Activated CD4-positive, alpha-beta T cell treated with anti-CD3 and anti-CD28 coated beads for 36 hours (primary cell): ENCODE measurements around the gene OGFOD3. TPM values are rescaled to one million over a fixed set of nuclear protein-coding genes. Genes with fewer than 3 reads are reported as not detected.
"Not testable (repeated sequence)": the region's sequence is repeated elsewhere in the genome, so short reads cannot be mapped to it uniquely, and the experiment has no call there.

Source experiments
- ATAC-seq: fragments of 200-7000 bp; cut with Tn5 transposase; one replicate; pipeline ENCODE4 v1.10.0; 2021; ENCODE audit warnings: mild to moderate bottlenecking, moderate library complexity
- CTCF ChIA-PET: fragments of 350-600 bp; sonication (Branson Sonifier 250); formaldehyde crosslinking; loops from one replicate; lab custom pipeline; 2021; ENCODE audit warnings: antibody characterized with exemption; lab: Charles Lee
- POLR2A ChIA-PET: fragments of 350-600 bp; sonication (Branson Sonifier 250); formaldehyde crosslinking; loops from one replicate; lab custom pipeline; 2021; ENCODE audit warnings: antibody characterized with exemption, inconsistent platforms; lab: Charles Lee
- DNase-seq: peaks from one replicate; pipeline ENCODE4 v3.0.0-alpha.2; 2020
- H3K27ac Mint-ChIP-seq: one replicate; pipeline ENCODE4 v1.8.0; 2021; ENCODE audit warnings: mixed read lengths
- H3K27me3 Mint-ChIP-seq: one replicate; pipeline ENCODE4 v1.8.0; 2021; ENCODE audit warnings: mixed read lengths
- H3K36me3 Mint-ChIP-seq: one replicate; pipeline ENCODE4 v1.8.0; 2021; ENCODE audit warnings: low read depth, mixed read lengths
- H3K4me1 Mint-ChIP-seq: one replicate; pipeline ENCODE4 v1.8.0; 2021; ENCODE audit warnings: mixed read lengths
- H3K4me3 Mint-ChIP-seq: one replicate; pipeline ENCODE4 v1.8.0; 2021; ENCODE audit warnings: mild to moderate bottlenecking, moderate library complexity, mixed read lengths
- H3K9me3 Mint-ChIP-seq: one replicate; pipeline ENCODE4 v1.8.0; 2021; ENCODE audit warnings: low read depth, mixed read lengths
- intact Hi-C, 2 experiments: fragments of 100-400 bp; cut with DNase I in 1 of 2; cut with micrococcal nuclease in 1 of 2; formaldehyde crosslinking; loops; one replicate each; pipeline versions ENCODE4 v1.14.2 to v1.15.1; 2022 to 2024; cut with DNase I, micrococcal nuclease
- total RNA-seq, 2 experiments: library from RNA; stranded (reverse); gene quantifications; one replicate each; pipeline ENCODE4 v1.2.3, GENCODE V29; 2021

The OGFOD3 gene, protein sequence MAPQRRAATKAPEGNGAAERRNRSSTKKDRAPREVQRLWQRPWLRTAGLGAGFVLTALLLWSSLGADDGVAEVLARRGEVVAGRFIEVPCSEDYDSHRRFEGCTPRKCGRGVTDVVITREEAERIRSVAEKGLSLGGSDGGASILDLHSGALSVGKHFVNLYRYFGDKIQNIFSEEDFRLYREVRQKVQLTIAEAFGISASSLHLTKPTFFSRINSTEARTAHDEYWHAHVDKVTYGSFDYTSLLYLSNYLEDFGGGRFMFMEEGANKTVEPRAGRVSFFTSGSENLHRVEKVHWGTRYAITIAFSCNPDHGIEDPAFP
- 10 to 100 TPM; 20.0 to 22.3 TPM for total RNA-seq

DNA sequence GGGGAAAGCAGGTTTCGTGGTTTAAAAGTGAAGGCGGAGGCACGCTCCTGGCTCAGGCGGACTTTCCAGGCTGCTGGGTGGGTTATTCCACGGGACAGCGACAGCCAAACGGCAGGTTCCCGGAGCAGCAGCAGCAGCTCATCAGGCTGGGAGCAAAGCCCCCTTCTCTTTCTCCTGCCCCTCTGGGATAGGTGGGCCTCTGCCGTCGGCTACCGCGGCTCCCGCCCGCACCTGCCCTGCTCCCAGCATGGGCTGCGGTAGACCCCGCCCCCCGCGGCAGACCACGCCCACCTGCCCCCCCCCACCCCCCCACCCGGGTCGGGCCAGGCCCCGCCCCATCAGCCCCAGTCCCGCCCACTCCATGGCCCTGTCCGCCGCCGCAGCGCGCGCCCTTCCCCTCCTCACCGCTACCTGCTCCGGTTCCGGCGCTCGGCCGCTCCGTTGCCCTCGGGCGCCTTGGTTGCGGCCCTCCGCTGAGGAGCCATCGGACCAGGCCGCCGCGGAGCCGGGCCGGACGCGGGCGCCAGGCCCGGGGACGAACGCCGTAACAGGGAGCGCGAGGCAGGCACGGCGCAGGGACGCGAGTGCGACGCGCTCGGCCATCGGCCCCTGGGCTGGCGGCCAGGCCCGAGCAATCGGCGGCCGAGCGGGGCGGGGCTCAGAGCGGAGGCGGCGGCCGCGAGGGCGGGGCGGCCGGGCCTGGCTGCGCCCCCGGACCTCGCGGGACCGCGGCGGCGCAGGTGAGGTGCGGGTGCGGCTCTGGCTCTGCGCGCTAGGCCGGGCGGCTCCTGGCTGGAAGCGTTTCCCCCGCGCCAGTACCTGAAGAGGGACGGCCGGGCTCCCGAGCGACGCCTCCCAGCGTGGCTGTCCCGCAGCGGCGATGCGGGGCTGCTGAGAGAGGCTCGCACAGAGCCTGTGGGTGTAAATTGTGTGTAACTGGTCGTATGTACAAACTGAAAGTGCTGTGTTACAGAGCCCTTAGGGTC, at the start of gene OGFOD3, which contains the start of gene HEXD:
TSS of gene OGFOD3 (minus strand) at position 586 of the 986 bp plus-strand sequence. CDS start at position 485, 101 bp downstream.
TSS of gene HEXD (plus strand) at position 347 of the 986 bp plus-strand sequence. CDS start 1,453 bp downstream, outside the sequence.
- ChIA-PET POLR2A (interaction anchor here (0.6 to 0.7 kb wide), 2 partner anchors 77 to 177 kb away, joined by 3 read pairs; no protein-coding TSS in a partner anchor), CTCF (interaction anchor here (0.9 to 1.6 kb wide), 9 partner anchors 8 to 212 kb away, joined by 3 to 8 read pairs (median 4); no protein-coding TSS in a partner anchor)
- H3K9me3 Mint-ChIP-seq: peaks cover 2% of the 10 kb centered on the region
- H3K4me1 Mint-ChIP-seq: peaks cover 21% of the 10 kb centered on the region
- peak; percentile 88 for ATAC-seq
- no peaks in the 10 kb centered on the region for H3K27me3 Mint-ChIP-seq
- H3K36me3 Mint-ChIP-seq: peaks cover 32% of the 10 kb centered on the region
- intact Hi-C loops: loop anchor here (1.0 to 10.0 kb wide), 14 partner anchors 32 to 395 kb away; partner anchors contain the start of genes CYBC1 (in 2 of the 2), CENPX (in 1 of the 2), CSNK1D (in 1 of the 2) and DCXR (in 1 of the 2)
- DNase-seq: peak; percentile 91
- peak within 1 kb of the TSS; percentile 73 for H3K4me3 Mint-ChIP-seq
- H3K27ac Mint-ChIP-seq: peak within 1 kb of the TSS; percentile 42

DNA sequence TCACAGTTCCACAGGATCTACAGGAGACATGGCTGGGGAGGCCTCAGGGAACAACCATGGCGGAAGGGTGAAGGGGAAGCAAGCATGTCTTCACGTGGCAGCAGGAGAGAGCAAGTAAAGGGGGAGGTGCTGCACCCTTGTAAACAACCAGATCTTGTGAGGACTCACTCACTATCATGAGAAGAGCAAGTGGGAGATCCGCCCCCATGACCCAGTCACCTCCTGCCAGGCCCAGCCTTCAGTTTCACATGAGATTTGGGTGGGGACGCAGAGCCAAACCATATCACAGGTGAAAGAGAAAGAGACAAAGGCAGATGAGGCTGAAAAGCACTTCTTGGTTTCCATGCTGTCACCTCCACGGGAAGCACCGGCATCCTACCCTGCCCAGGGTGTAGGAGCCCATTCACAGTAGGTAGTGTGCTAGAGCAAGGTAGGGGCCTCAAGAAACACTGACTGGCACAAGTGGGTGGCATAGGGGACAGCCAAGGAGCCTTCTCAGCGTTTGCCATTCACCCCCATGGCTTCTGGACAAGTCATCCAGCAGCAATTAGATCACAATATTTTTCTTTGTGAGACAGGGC, 46.7 kb upstream of the OGFOD3 start:
- Mint-ChIP-seq H3K27ac (no peak overlapping the region), H3K36me3 (peaks cover 64% of the 10 kb centered on the region), H3K4me3 (no peak overlapping the region), H3K27me3 (no peaks in the 10 kb centered on the region), H3K4me1 (peaks cover 16% of the 10 kb centered on the region), H3K9me3 (no peaks in the 10 kb centered on the region)
- DNase-seq: peak; percentile 53
- ChIA-PET CTCF (interaction anchor here (0.6 kb wide), 1 partner anchor 26 kb away, joined by 3 read pairs; no protein-coding TSS in a partner anchor), POLR2A (no interaction called here)
- intact Hi-C loops: no loop called here
- peak; percentile 71 for ATAC-seq

- H3K36me3 Mint-ChIP-seq: peaks cover 66% of the 10 kb centered on the region
- H3K27me3 Mint-ChIP-seq: no peaks in the 10 kb centered on the region
- intact Hi-C loops: no loop called here
- DNase-seq: no peak
- ChIA-PET POLR2A (no interaction called here), CTCF (interaction anchor here (0.6 kb wide), 1 partner anchor 26 kb away, joined by 3 read pairs; no protein-coding TSS in a partner anchor)
- H3K4me3 Mint-ChIP-seq: no peak overlapping the region
- H3K4me1 Mint-ChIP-seq: peaks cover 19% of the 10 kb centered on the region
- no peak overlapping the region for H3K27ac Mint-ChIP-seq
- no peaks in the 10 kb centered on the region for H3K9me3 Mint-ChIP-seq
- ATAC-seq: no peak
These were observed 46.2 kb upstream of the OGFOD3 start for GRCh38 chr17:82464567-82464929.

DNA sequence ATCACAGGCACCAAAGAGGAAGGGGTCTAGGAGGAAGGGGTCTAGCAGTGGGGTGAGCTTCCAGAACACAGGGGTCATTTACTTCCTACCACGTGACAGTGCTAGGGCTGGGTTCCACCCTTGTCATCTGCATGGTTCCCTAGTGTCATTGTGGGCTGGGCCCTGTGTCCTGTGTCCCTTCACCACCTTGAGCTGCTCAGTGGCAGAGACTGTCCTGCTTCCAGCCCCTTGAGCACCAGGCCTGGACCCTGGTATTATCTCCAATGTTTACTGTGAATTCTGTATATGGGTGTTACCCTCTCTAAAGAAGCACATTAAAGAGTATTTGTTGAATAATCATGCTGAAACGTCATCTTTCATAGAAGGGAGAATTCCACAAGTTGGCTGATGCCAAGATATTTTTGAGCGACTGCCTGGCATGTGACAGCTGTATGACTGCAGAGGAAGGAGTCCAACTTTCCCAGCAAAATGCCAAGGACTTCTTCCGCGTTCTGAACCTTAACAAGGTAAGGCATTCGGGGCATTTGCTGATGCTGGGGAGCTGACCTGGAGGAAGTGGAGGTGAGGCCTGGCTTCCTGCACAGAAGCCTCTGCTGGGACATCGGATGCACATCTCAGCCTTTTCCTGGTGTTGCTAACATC, 45.7 kb upstream of the OGFOD3 start:
- no peak for DNase-seq
- H3K27me3 Mint-ChIP-seq: no peaks in the 10 kb centered on the region
- H3K27ac Mint-ChIP-seq: peak overlapping the region; percentile 51
- no peaks in the 10 kb centered on the region for H3K9me3 Mint-ChIP-seq
- peaks cover 22% of the 10 kb centered on the region for H3K4me1 Mint-ChIP-seq
- CTCF ChIA-PET: no interaction called here
- POLR2A ChIA-PET: no interaction called here
- no peak overlapping the region for H3K4me3 Mint-ChIP-seq
- intact Hi-C loops: no loop called here
- ATAC-seq: no peak
- H3K36me3 Mint-ChIP-seq: peaks cover 62% of the 10 kb centered on the region

DNA sequence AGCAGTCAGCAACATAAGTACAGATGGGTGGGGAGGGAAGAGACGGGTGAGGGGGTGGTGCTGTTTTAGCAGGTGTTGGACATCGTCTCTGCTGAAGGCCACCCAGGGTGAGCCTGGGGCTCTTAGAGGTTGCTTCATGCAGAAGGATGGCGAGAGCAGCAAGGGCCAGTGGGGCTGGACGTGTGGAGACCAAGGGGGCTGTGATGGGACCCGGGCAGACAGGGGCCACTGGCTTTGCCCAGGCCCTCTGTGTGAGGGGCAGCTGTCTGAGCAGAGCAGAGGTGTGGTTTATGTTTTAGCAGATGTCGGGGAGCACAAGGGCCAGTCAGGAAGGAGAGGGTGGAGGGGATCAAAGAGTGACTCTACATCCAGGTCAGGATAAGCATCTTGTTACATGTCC, 45.0 kb upstream of the OGFOD3 start:
- no peak overlapping the region for H3K4me3 Mint-ChIP-seq
- peaks cover 57% of the 10 kb centered on the region for H3K36me3 Mint-ChIP-seq
- ATAC-seq (no peak), DNase-seq (no peak)
- CTCF ChIA-PET: interaction anchor here (1.4 kb wide), 1 partner anchor 40 kb away, joined by 3 read pairs; no protein-coding TSS in a partner anchor
- intact Hi-C loops: no loop called here
- POLR2A ChIA-PET: no interaction called here
- H3K27ac Mint-ChIP-seq: peak overlapping the region; percentile 51
- peaks cover 19% of the 10 kb centered on the region for H3K4me1 Mint-ChIP-seq
- no peaks in the 10 kb centered on the region for H3K9me3 Mint-ChIP-seq
- no peaks in the 10 kb centered on the region for H3K27me3 Mint-ChIP-seq

GRCh38 chr17:82461827-82462524, 43.6 kb upstream of the OGFOD3 start:
- Mint-ChIP-seq H3K9me3 (no peaks in the 10 kb centered on the region), H3K27me3 (no peaks in the 10 kb centered on the region), H3K36me3 (peaks cover 56% of the 10 kb centered on the region), H3K4me3 (no peak overlapping the region), H3K4me1 (peaks cover 29% of the 10 kb centered on the region), H3K27ac (no peak overlapping the region)
- intact Hi-C loops: no loop called here
- ATAC-seq: no peak
- DNase-seq: no peak
- CTCF ChIA-PET: interaction anchor here (0.7 to 1.4 kb wide), 3 partner anchors 19 to 44 kb away, joined by 3 to 5 read pairs (median 3); partner anchors contain the start of gene HEXD
- POLR2A ChIA-PET: interaction anchor here (0.7 kb wide), 1 partner anchor 13 kb away, joined by 4 read pairs; no protein-coding TSS in a partner anchor

GRCh38 chr17:82459936-82460335, 41.5 kb upstream of the OGFOD3 start:
- Mint-ChIP-seq H3K4me1 (peaks cover 34% of the 10 kb centered on the region), H3K36me3 (peaks cover 46% of the 10 kb centered on the region)
- H3K9me3 Mint-ChIP-seq, POLR2A ChIA-PET, H3K27me3 Mint-ChIP-seq, H3K27ac Mint-ChIP-seq, DNase-seq, ATAC-seq, H3K4me3 Mint-ChIP-seq: not testable (repeated sequence)
- intact Hi-C loops: loop anchor here (2.0 to 10.0 kb wide), 6 partner anchors 59 to 591 kb away; partner anchors contain the start of genes CENPX (in 1 of the 2), FOXK2 (in 1 of the 2), LRRC45 (in 1 of the 2) and PCYT2 (in 1 of the 2)
- CTCF ChIA-PET: interaction anchor here (0.9 kb wide), 1 partner anchor 93 kb away, joined by 4 read pairs; no protein-coding TSS in a partner anchor

- ChIA-PET POLR2A (no interaction called here), CTCF (no interaction called here)
These were observed 40.6 kb upstream of the OGFOD3 start for GRCh38 chr17:82458885-82459424.

GRCh38 chr17:82458179-82458884, 39.9 kb upstream of the OGFOD3 start, which contains the start of gene NARF:
Gene NARF, plus strand, starts transcription at chr17:82458741. Its CDS starts 63 bp downstream, at chr17:82458804.
- CTCF ChIA-PET: interaction anchor here (0.9 kb wide), 1 partner anchor 33 kb away, joined by 3 read pairs; no protein-coding TSS in a partner anchor
- ATAC-seq (peak; percentile 99), DNase-seq (peak; percentile 98)
- H3K4me3 Mint-ChIP-seq: peak within 1 kb of the TSS; percentile 79
- H3K9me3 Mint-ChIP-seq: no peaks in the 10 kb centered on the region
- H3K4me1 Mint-ChIP-seq: peaks cover 28% of the 10 kb centered on the region
- peak within 1 kb of the TSS; percentile 99 for H3K27ac Mint-ChIP-seq
- H3K36me3 Mint-ChIP-seq: peaks cover 32% of the 10 kb centered on the region
- POLR2A ChIA-PET: interaction anchor here (1.2 to 1.8 kb wide), 2 partner anchors 9 to 61 kb away, joined by 5 to 6 read pairs; partner anchors contain the start of gene FOXK2
- H3K27me3 Mint-ChIP-seq: no peaks in the 10 kb centered on the region
- intact Hi-C loops: loop anchor here (1.0 to 10.0 kb wide), 19 partner anchors 8 to 592 kb away; partner anchors contain the start of genes CYBC1 (in 2 of the 2), FOXK2 (in 2 of the 2), ALYREF (in 1 of the 2) and ANAPC11 (in 1 of the 2)

More at GRCh38 chr17:82458885-82459424, 40.6 kb upstream of the OGFOD3 start:
- Mint-ChIP-seq H3K36me3 (peaks cover 36% of the 10 kb centered on the region), H3K9me3 (no peaks in the 10 kb centered on the region), H3K4me1 (peaks cover 28% of the 10 kb centered on the region), H3K27ac (peak overlapping the region; percentile 83), H3K4me3 (peak overlapping the region; percentile 79), H3K27me3 (no peaks in the 10 kb centered on the region)
- no peak for ATAC-seq
- intact Hi-C loops: loop anchor here (1.0 to 10.0 kb wide), 19 partner anchors 9 to 592 kb away; partner anchors contain the start of genes CYBC1 (in 2 of the 2), FOXK2 (in 2 of the 2), ALYREF (in 1 of the 2) and ANAPC11 (in 1 of the 2)
- DNase-seq: peak; percentile 50
